Right renal pelvis (tissue), 4 donors: ENCODE data around the gene THUMPD2. TPM values are rescaled to one million over a fixed set of nuclear protein-coding genes. Genes with fewer than 3 reads are reported as not detected.
"Not testable (repeated sequence)": the region's sequence is repeated elsewhere in the genome, so short reads cannot be mapped to it uniquely, and the experiment has no call there.

ENCODE experiments used
- DNase-seq, 4 donors: peaks; one replicate each; pipeline ENCODE4 v3.0.0-alpha.2; 2013; ENCODE audit warnings: low read depth in 4 of 4, low spot score in 3 of 4, missing footprints in 1 of 4
- polyA plus RNA-seq, 4 donors: library from polyadenylated mRNA; unstranded; fragments of 120-200 nt; gene quantifications; one replicate each; pipeline ENCODE4 v1.2.1, GENCODE V29; 2013; ENCODE audit not compliant: insufficient read length in 4 of 4

THUMPD2 gene
- polyA plus RNA-seq, 4 donors = 19.8 to 24.1 (median 21.8) TPM

- no peak for DNase-seq
Measured at GRCh38 chr2:39762448-39762847, 16.6 kb downstream of the THUMPD2 start.

GRCh38 chr2:39757156-39757555 lies 21.9 kb downstream of the THUMPD2 start:
- DNase-seq = no peak

- no peak for DNase-seq
Measured at GRCh38 chr2:39755466-39755865, 23.6 kb downstream of the THUMPD2 start.

GRCh38 chr2:39743269-39743776 lies 35.7 kb downstream of the THUMPD2 start:
- DNase-seq = no peak

- no peak for DNase-seq
Measured at GRCh38 chr2:39741871-39742270, 37.2 kb downstream of the THUMPD2 start.

- DNase-seq = no peak
Measured at GRCh38 chr2:39739386-39739785, 39.7 kb downstream of the THUMPD2 start.

- DNase-seq = no peak
Measured at GRCh38 chr2:39738936-39739335, 40.1 kb downstream of the THUMPD2 start.

- no peak for DNase-seq
Measured at GRCh38 chr2:39737661-39738060, 41.4 kb downstream of the THUMPD2 start.

- DNase-seq = no peak
Measured at GRCh38 chr2:39736640-39737039, 42.4 kb downstream of the THUMPD2 start.

- no peak for DNase-seq
Measured at GRCh38 chr2:39735648-39736047, 43.4 kb downstream of the THUMPD2 start.

- DNase-seq = no peak
Measured at GRCh38 chr2:39734445-39734844, 44.6 kb downstream of the THUMPD2 start.

- no peak for DNase-seq
Measured at GRCh38 chr2:39733070-39733674, 45.9 kb downstream of the THUMPD2 start.

GRCh38 chr2:39732482-39732881 lies 46.6 kb downstream of the THUMPD2 start:
- no peak for DNase-seq

GRCh38 chr2:39731546-39731945 lies 47.5 kb downstream of the THUMPD2 start:
- no peak for DNase-seq

GRCh38 chr2:39730685-39731302 lies 48.3 kb downstream of the THUMPD2 start:
- no peak for DNase-seq

GRCh38 chr2:39730276-39730675 lies 48.8 kb downstream of the THUMPD2 start:
- DNase-seq = no peak

GRCh38 chr2:39728941-39729351 lies 50.1 kb downstream of the THUMPD2 start:
- DNase-seq = no peak

GRCh38 chr2:39728085-39728484 lies 51.0 kb downstream of the THUMPD2 start:
- DNase-seq = not testable (repeated sequence)

- no peak for DNase-seq
Measured at GRCh38 chr2:39725401-39725800, 53.7 kb downstream of the THUMPD2 start.

- no peak for DNase-seq
Measured at GRCh38 chr2:39724828-39725144, 54.3 kb downstream of the THUMPD2 start.

- DNase-seq = peak in 2 of 4 donors; percentile 31 to 38
Measured at GRCh38 chr2:39723946-39724827, 54.9 kb downstream of the THUMPD2 start.

GRCh38 chr2:39723497-39723896 lies 55.6 kb downstream of the THUMPD2 start:
- no peak for DNase-seq
